MCF 10A (cell line): ENCODE results near the gene TCF7L2. TPM values are rescaled to one million over a fixed set of nuclear protein-coding genes. Genes with fewer than 3 reads are reported as not detected.
"Not testable (repeated sequence)": the region's sequence is repeated elsewhere in the genome, so short reads cannot be mapped to it uniquely, and the experiment has no call there.

Experiments
- BruUV-seq: library from RNA; stranded (reverse); fragments of 400-500 nt; replicated peaks from 2 replicates; lab custom pipeline; 2021; lab: Mats Ljungman, UMichigan
- CTCF ChIA-PET: fragments of 300-600 bp; sonication (Branson Sonifier 250); formaldehyde crosslinking; extraction: SDS; loops from one replicate; lab custom pipeline; 2021; ENCODE audit warnings: antibody characterized with exemption, inconsistent platforms; lab: Yijun Ruan, JAX
- POLR2A ChIA-PET: fragments of 300-600, 350-650 bp; sonication (Branson Sonifier 250); formaldehyde crosslinking; extraction: SDS; loops from one replicate; lab custom pipeline; 2020; ENCODE audit warnings: antibody characterized with exemption, inconsistent platforms; lab: Yijun Ruan, JAX
- DNase-seq: peaks from one replicate; pipeline ENCODE4 v3.0.0-alpha.2; 2018; ENCODE audit not compliant: unreplicated experiment
- H3K27ac Mint-ChIP-seq: one replicate; pipeline ENCODE4 v1.8.0; 2022; ENCODE audit warnings: mild to moderate bottlenecking, low read depth, mixed read lengths; ENCODE audit not compliant: unreplicated experiment
- H3K27me3 Mint-ChIP-seq: one replicate; pipeline ENCODE4 v1.8.0; 2022; ENCODE audit warnings: mixed read lengths; ENCODE audit not compliant: insufficient read depth, unreplicated experiment
- H3K36me3 Mint-ChIP-seq: one replicate; pipeline ENCODE4 v1.8.0; 2022; ENCODE audit warnings: mild to moderate bottlenecking, moderate library complexity, mixed read lengths; ENCODE audit not compliant: insufficient read depth, unreplicated experiment
- H3K4me1 Mint-ChIP-seq: one replicate; pipeline ENCODE4 v1.8.0; 2022; ENCODE audit warnings: mixed read lengths; ENCODE audit not compliant: insufficient read depth, unreplicated experiment
- H3K4me3 Mint-ChIP-seq: one replicate; pipeline ENCODE4 v1.8.0; 2022; ENCODE audit warnings: mild to moderate bottlenecking, moderate library complexity, mixed read lengths; ENCODE audit not compliant: unreplicated experiment
- H3K9me3 Mint-ChIP-seq: one replicate; pipeline ENCODE4 v1.8.0; 2022; ENCODE audit warnings: mixed read lengths; ENCODE audit not compliant: unreplicated experiment
- CTCF ChIP-seq: fragments of 200-600 bp; IDR thresholded peaks from one replicate; pipeline ENCODE4 v1.8.0; 2022; ENCODE audit warnings: antibody characterized with exemption, mild to moderate bottlenecking; ENCODE audit not compliant: unreplicated experiment
- intact Hi-C: fragments of 100-400 bp; cut with micrococcal nuclease; formaldehyde crosslinking; loops from 2 replicates; pipeline ENCODE4 v1.14.1; 2022
- total RNA-seq: library from RNA; stranded (reverse); gene quantifications from 2 replicates; pipeline ENCODE4 v1.2.3, GENCODE V29; 2022

The TCF7L2 gene
- total RNA-seq, 1 experiment from 2014 or later, result 25.2 TPM

- no peak for DNase-seq
- Mint-ChIP-seq H3K27ac (no peak overlapping the region), H3K27me3 (no peaks in the 10 kb centered on the region), H3K36me3 (peaks cover 8% of the 10 kb centered on the region), H3K9me3 (no peaks in the 10 kb centered on the region), H3K4me1 (peaks cover 23% of the 10 kb centered on the region), H3K4me3 (no peak overlapping the region)
- no peak for TF ChIP-seq CTCF
- BruUV-seq, result no TSS peak
- ChIA-PET CTCF (no interaction called here), POLR2A (interaction anchor here (0.8 kb wide), 1 partner anchor 108 kb away, joined by 3 read pairs; no protein-coding TSS in a partner anchor)
- intact Hi-C loops, result no loop called here
Measured at GRCh38 chr10:113063043-113063967, 113.3 kb downstream of the TCF7L2 start.

- no peaks in the 10 kb centered on the region for H3K27me3 Mint-ChIP-seq
- peaks cover 29% of the 10 kb centered on the region for H3K4me1 Mint-ChIP-seq
- no peak for DNase-seq
- ChIA-PET CTCF (interaction anchor here (0.6 kb wide), 1 partner anchor 252 kb away, joined by 3 read pairs; no protein-coding TSS in a partner anchor), POLR2A (interaction anchor here (0.5 to 2.0 kb wide), 3 partner anchors 24 to 427 kb away, joined by 3 to 4 read pairs (median 3); no protein-coding TSS in a partner anchor)
- intact Hi-C loops, result no loop called here
- peaks cover 8% of the 10 kb centered on the region for H3K36me3 Mint-ChIP-seq
- H3K27ac Mint-ChIP-seq, result no peak overlapping the region
- no TSS peak for BruUV-seq
- no peak overlapping the region for H3K4me3 Mint-ChIP-seq
- TF ChIP-seq CTCF, result no peak
- no peaks in the 10 kb centered on the region for H3K9me3 Mint-ChIP-seq
Measured at GRCh38 chr10:113064039-113064438, 114.0 kb downstream of the TCF7L2 start.

GRCh38 chr10:113066120-113066519, 116.1 kb downstream of the TCF7L2 start:
- intact Hi-C loops, DNase-seq, H3K9me3 Mint-ChIP-seq, H3K27me3 Mint-ChIP-seq, H3K4me3 Mint-ChIP-seq, BruUV-seq, H3K27ac Mint-ChIP-seq: not testable (repeated sequence)
- peaks cover 20% of the 10 kb centered on the region for H3K36me3 Mint-ChIP-seq
- ChIA-PET POLR2A (interaction anchor here (0.6 to 8.8 kb wide), 3 partner anchors 9 to 311 kb away, joined by 3 to 171 read pairs (median 4); no protein-coding TSS in a partner anchor), CTCF (interaction anchor here (0.5 to 1.1 kb wide), 4 partner anchors 62 to 524 kb away, joined by 3 read pairs; no protein-coding TSS in a partner anchor)
- peaks cover 39% of the 10 kb centered on the region for H3K4me1 Mint-ChIP-seq

- Mint-ChIP-seq H3K9me3 (no peaks in the 10 kb centered on the region), H3K36me3 (peaks cover 20% of the 10 kb centered on the region), H3K27me3 (no peaks in the 10 kb centered on the region), H3K27ac (peak overlapping the region; percentile 95), H3K4me3 (no peak overlapping the region), H3K4me1 (peaks cover 46% of the 10 kb centered on the region)
- DNase-seq, result no peak
- no peak for TF ChIP-seq CTCF
- intact Hi-C loops, result no loop called here
- ChIA-PET POLR2A (interaction anchor here (0.6 to 8.8 kb wide), 12 partner anchors 10 to 311 kb away, joined by 3 to 171 read pairs (median 4); no protein-coding TSS in a partner anchor), CTCF (interaction anchor here (0.5 to 1.1 kb wide), 5 partner anchors 62 to 524 kb away, joined by 3 read pairs; no protein-coding TSS in a partner anchor)
- no TSS peak for BruUV-seq
Measured at GRCh38 chr10:113066561-113067312, 116.7 kb downstream of the TCF7L2 start.
